Measurements from ENCODE around the gene LRMDA. TPM values are rescaled to one million over a fixed set of nuclear protein-coding genes. Genes with fewer than 3 reads are reported as not detected.

Gene LRMDA
- polyA plus RNA-seq, 1 donor (not counting 4 experiments of a cell fraction or from before 2014, with no cell fraction given): not detected

- no peak for DNase-seq (ENCODE audit: low read depth, low spot score)
- H2AFZ ChIP-seq (ENCODE audit: control insufficient read depth, low read length): no peak overlapping the region
- H3K36me3 ChIP-seq (ENCODE audit: control insufficient read depth in 2 of 2, extremely low read depth in 1 of 2, insufficient read depth in 2 of 2, low read length in 2 of 2): no peaks in the 10 kb centered on the region
- TF ChIP-seq EZH2 (IDR thresholded peaks at IDR 0.05; ENCODE audit: low read length): no peak
- TF ChIP-seq CTCF (optimal IDR thresholded peaks at IDR 0.05 in 1 of 3, IDR thresholded peaks at IDR 0.05 in 1 of 3, conservative IDR thresholded peaks at IDR 0.05 in 1 of 3; ENCODE audit: extremely low read depth in 1 of 3, insufficient read depth in 2 of 3, low read length in 3 of 3): no peak
- no peak overlapping the region for H3K4me2 ChIP-seq (ENCODE audit: control insufficient read depth, extremely low read depth, insufficient read depth, low read depth, low read length)
- H3K27me3 ChIP-seq (ENCODE audit: control insufficient read depth, extremely low read depth, insufficient read depth, low read length): no peaks in the 10 kb centered on the region
- H3K27ac ChIP-seq (ENCODE audit: control insufficient read depth, insufficient read depth, low read length): no peak overlapping the region
- dilution Hi-C loops (cut with MboI; ENCODE audit: extremely low pct_ligation_motif_present, low sequenced_read_pairs): no loop called here
- no peak overlapping the region for H3K9ac ChIP-seq (ENCODE audit: control insufficient read depth, extremely low read depth, insufficient read depth, low read length)
- no peaks in the 10 kb centered on the region for H3K9me1 ChIP-seq (ENCODE audit: control insufficient read depth, extremely low read depth, insufficient read depth, low read length)
- H3K4me3 ChIP-seq (ENCODE audit: control insufficient read depth in 2 of 3, extremely low read depth in 1 of 3, insufficient read depth in 2 of 3, low read depth in 1 of 3, low read length in 3 of 3): no peak overlapping the region
- H3K9me3 ChIP-seq (ENCODE audit: control insufficient read depth, low read depth, low read length): no peaks in the 10 kb centered on the region
- no peaks in the 10 kb centered on the region for H3K79me2 ChIP-seq (ENCODE audit: control insufficient read depth, insufficient read depth, low read length)
- no peaks in the 10 kb centered on the region for H4K20me1 ChIP-seq (ENCODE audit: control insufficient read depth, extremely low read depth, insufficient read depth, low read length)
- H3K4me1 ChIP-seq (ENCODE audit: control insufficient read depth, extremely low read depth, insufficient read depth, low read length): no peaks in the 10 kb centered on the region
- no peak for FAIRE-seq
Observed at GRCh38 chr10:75538765-75539164, 107.3 kb downstream of the LRMDA start.

GRCh38 chr10:75540357-75540966 is 109.0 kb downstream of the LRMDA start:
- H3K4me1 ChIP-seq (ENCODE audit: control insufficient read depth, extremely low read depth, insufficient read depth, low read length): no peaks in the 10 kb centered on the region
- H3K4me3 ChIP-seq (ENCODE audit: control insufficient read depth in 2 of 3, extremely low read depth in 1 of 3, insufficient read depth in 2 of 3, low read depth in 1 of 3, low read length in 3 of 3): no peak overlapping the region
- H3K4me2 ChIP-seq (ENCODE audit: control insufficient read depth, extremely low read depth, insufficient read depth, low read depth, low read length): no peak overlapping the region
- H2AFZ ChIP-seq (ENCODE audit: control insufficient read depth, low read length): no peak overlapping the region
- H3K27me3 ChIP-seq (ENCODE audit: control insufficient read depth, extremely low read depth, insufficient read depth, low read length): no peaks in the 10 kb centered on the region
- H3K79me2 ChIP-seq (ENCODE audit: control insufficient read depth, insufficient read depth, low read length): no peaks in the 10 kb centered on the region
- H3K9me3 ChIP-seq (ENCODE audit: control insufficient read depth, low read depth, low read length): no peaks in the 10 kb centered on the region
- no peaks in the 10 kb centered on the region for H4K20me1 ChIP-seq (ENCODE audit: control insufficient read depth, extremely low read depth, insufficient read depth, low read length)
- H3K27ac ChIP-seq (ENCODE audit: control insufficient read depth, insufficient read depth, low read length): no peak overlapping the region
- no peaks in the 10 kb centered on the region for H3K36me3 ChIP-seq (ENCODE audit: control insufficient read depth in 2 of 2, extremely low read depth in 1 of 2, insufficient read depth in 2 of 2, low read length in 2 of 2)
- H3K9ac ChIP-seq (ENCODE audit: control insufficient read depth, extremely low read depth, insufficient read depth, low read length): no peak overlapping the region
- no peaks in the 10 kb centered on the region for H3K9me1 ChIP-seq (ENCODE audit: control insufficient read depth, extremely low read depth, insufficient read depth, low read length)
- TF ChIP-seq EZH2 (IDR thresholded peaks at IDR 0.05; ENCODE audit: low read length): no peak
- peak in 1 of 3 experiments; percentile 16 for TF ChIP-seq CTCF (optimal IDR thresholded peaks at IDR 0.05 in 1 of 3, IDR thresholded peaks at IDR 0.05 in 1 of 3, conservative IDR thresholded peaks at IDR 0.05 in 1 of 3; ENCODE audit: extremely low read depth in 1 of 3, insufficient read depth in 2 of 3, low read length in 3 of 3)
- dilution Hi-C loops (cut with MboI; ENCODE audit: extremely low pct_ligation_motif_present, low sequenced_read_pairs): no loop called here
- FAIRE-seq (no peak), DNase-seq (ENCODE audit: low read depth, low spot score) (no peak)

All from keratinocyte (primary cell).